Ishikawa (cell line): ENCODE measurements around the gene DIPK1C.

Experiments used
- CEBPB ChIP-seq: IDR thresholded peaks from 2 replicates; pipeline ENCODE4 v1.6.1; 2012
- CREB1 ChIP-seq: IDR thresholded peaks from 2 replicates; pipeline ENCODE4 v1.6.1; 2012; ENCODE audit warnings: low read depth
- EGR1 ChIP-seq: IDR thresholded peaks from 2 replicates; pipeline ENCODE4 v1.6.1; 2012
- EP300 ChIP-seq: IDR thresholded peaks from 2 replicates; pipeline ENCODE4 v1.6.1; 2012; ENCODE audit warnings: borderline replicate concordance
- FOXM1 ChIP-seq: IDR thresholded peaks from 2 replicates; pipeline ENCODE4 v1.6.1; 2012; ENCODE audit warnings: low read depth, borderline replicate concordance
- NFIC ChIP-seq: IDR thresholded peaks from 2 replicates; pipeline ENCODE4 v1.6.1; 2012
- RAD21 ChIP-seq: IDR thresholded peaks from 2 replicates; pipeline ENCODE4 v1.6.1; 2012; ENCODE audit warnings: low read depth
- TAF1 ChIP-seq: IDR thresholded peaks from 2 replicates; pipeline ENCODE4 v1.6.1; 2012; ENCODE audit warnings: low read depth, mild to moderate bottlenecking
- TCF12 ChIP-seq: IDR thresholded peaks from 2 replicates; pipeline ENCODE4 v1.6.1; 2012; ENCODE audit warnings: low read depth
- TEAD4 ChIP-seq: IDR thresholded peaks from 2 replicates; pipeline ENCODE4 v1.6.1; 2012
- YY1 ChIP-seq: IDR thresholded peaks from 2 replicates; pipeline ENCODE4 v1.6.1; 2012; ENCODE audit warnings: low read depth
- ZBTB7A ChIP-seq: IDR thresholded peaks from 2 replicates; pipeline ENCODE4 v1.6.1; 2012; ENCODE audit warnings: low read depth
- TF ChIP-seq, protein P1 (sequence below): IDR thresholded peaks from 2 replicates; pipeline ENCODE4 v1.6.1; 2012; ENCODE audit warnings: low read depth, mild to moderate bottlenecking
- TF ChIP-seq, protein P2 (sequence below): IDR thresholded peaks from 2 replicates; pipeline ENCODE4 v1.6.1; 2012
- TF ChIP-seq, protein P3 (sequence below): IDR thresholded peaks from 2 replicates; pipeline ENCODE4 v1.6.1; 2012

The DIPK1C gene

DNA sequence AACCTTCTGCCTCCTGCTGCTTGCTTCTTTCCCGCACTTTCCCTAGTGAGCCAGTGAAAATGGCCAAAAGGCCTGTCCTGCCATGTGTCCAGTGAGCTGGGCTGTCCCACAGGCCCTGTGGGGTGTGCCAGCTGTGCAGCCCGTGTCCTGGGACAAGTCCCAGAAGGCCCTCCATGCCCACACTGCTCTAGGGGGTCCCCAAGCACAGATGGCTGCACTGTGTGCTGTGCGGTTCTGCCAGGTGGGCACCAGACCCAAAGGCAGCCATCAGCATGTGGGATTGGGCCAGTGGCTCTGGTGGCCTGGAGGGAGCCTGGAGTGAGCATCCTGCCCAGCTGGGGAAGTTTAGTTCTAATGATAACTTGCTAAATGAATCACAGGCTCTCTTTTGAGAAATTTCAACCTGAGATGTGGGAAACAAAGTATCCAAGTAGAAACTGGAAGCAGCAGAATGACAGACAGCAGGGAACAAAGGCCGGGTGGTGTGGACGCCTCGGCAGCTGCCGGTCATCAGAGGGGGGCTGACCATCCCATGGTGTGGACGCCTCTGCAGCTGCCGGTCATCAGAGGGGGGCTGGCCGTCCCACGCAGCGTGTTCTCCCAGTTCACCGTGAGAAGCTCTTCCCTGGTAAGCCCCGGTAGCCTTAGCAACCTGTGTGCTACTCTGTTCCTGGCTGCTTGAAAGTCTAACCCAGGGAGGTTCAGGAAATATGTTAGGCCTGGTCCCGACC is 29.2 kb upstream of the DIPK1C start:
- no peak for TF ChIP-seq FOXM1
- TF ChIP-seq TCF12, result no peak
- TF ChIP-seq, protein P1, sequence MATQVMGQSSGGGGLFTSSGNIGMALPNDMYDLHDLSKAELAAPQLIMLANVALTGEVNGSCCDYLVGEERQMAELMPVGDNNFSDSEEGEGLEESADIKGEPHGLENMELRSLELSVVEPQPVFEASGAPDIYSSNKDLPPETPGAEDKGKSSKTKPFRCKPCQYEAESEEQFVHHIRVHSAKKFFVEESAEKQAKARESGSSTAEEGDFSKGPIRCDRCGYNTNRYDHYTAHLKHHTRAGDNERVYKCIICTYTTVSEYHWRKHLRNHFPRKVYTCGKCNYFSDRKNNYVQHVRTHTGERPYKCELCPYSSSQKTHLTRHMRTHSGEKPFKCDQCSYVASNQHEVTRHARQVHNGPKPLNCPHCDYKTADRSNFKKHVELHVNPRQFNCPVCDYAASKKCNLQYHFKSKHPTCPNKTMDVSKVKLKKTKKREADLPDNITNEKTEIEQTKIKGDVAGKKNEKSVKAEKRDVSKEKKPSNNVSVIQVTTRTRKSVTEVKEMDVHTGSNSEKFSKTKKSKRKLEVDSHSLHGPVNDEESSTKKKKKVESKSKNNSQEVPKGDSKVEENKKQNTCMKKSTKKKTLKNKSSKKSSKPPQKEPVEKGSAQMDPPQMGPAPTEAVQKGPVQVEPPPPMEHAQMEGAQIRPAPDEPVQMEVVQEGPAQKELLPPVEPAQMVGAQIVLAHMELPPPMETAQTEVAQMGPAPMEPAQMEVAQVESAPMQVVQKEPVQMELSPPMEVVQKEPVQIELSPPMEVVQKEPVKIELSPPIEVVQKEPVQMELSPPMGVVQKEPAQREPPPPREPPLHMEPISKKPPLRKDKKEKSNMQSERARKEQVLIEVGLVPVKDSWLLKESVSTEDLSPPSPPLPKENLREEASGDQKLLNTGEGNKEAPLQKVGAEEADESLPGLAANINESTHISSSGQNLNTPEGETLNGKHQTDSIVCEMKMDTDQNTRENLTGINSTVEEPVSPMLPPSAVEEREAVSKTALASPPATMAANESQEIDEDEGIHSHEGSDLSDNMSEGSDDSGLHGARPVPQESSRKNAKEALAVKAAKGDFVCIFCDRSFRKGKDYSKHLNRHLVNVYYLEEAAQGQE, result no peak
- no peak for TF ChIP-seq NFIC
- TF ChIP-seq TEAD4, result no peak
- TF ChIP-seq RAD21, result no peak
- no peak for TF ChIP-seq EGR1

DNA sequence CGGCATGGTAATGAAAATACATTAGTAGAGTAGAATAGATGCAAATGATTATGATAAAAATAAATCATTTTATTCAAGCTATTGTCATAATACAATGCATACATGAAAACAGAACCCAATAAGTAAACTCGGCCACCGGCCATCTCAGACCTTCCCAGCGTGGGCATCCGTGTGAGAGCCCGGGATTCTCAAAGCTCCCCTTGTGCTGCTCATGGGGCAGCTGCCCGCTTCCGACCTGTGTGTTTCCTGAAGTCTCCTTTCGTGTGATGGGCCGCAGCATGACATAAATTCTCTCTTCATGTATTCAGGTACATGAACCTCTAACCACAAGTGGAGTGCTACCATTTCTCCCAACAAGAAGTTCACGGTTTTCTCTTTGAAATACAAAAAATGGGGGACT is 25.6 kb upstream of the DIPK1C start:
- TF ChIP-seq TCF12, result no peak
- TF ChIP-seq ZBTB7A, result no peak
- no peak for TF ChIP-seq NFIC
- no peak for TF ChIP-seq TEAD4
- TF ChIP-seq TAF1, result no peak
- no peak for TF ChIP-seq RAD21
- TF ChIP-seq YY1, result no peak

DNA sequence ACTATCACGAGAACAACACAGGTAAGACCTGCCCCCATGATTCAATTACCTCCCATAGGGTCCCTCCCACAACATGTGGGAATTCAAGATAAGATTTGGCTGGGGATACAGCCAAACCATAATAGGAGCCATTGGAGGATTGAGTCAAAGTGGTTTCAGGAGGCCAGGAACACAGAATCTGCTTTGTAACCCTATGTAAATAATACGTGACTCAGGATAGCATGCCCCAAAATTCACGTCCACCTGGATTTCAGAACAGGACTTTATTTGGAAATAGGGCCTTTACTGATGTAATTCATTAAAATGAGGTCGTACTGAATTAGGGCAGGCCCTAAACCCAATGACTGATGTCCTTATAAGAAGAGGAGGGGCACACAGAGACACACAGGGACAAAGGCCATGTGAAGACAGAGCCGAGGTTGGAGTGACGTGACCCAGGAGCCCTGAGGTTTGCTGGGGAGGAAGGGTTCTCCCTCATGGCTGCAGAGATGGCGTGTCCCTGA is 23.1 kb upstream of the DIPK1C start:
- TF ChIP-seq TCF12 (no peak), NFIC (no peak), CEBPB (no peak), CREB1 (no peak), EP300 (no peak), FOXM1 (no peak), TEAD4 (no peak), TAF1 (no peak), ZBTB7A (no peak), RAD21 (no peak), EGR1 (no peak)
- TF ChIP-seq, protein P2, sequence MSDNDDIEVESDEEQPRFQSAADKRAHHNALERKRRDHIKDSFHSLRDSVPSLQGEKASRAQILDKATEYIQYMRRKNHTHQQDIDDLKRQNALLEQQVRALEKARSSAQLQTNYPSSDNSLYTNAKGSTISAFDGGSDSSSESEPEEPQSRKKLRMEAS, result no peak
- TF ChIP-seq, protein P1, result no peak

DNA sequence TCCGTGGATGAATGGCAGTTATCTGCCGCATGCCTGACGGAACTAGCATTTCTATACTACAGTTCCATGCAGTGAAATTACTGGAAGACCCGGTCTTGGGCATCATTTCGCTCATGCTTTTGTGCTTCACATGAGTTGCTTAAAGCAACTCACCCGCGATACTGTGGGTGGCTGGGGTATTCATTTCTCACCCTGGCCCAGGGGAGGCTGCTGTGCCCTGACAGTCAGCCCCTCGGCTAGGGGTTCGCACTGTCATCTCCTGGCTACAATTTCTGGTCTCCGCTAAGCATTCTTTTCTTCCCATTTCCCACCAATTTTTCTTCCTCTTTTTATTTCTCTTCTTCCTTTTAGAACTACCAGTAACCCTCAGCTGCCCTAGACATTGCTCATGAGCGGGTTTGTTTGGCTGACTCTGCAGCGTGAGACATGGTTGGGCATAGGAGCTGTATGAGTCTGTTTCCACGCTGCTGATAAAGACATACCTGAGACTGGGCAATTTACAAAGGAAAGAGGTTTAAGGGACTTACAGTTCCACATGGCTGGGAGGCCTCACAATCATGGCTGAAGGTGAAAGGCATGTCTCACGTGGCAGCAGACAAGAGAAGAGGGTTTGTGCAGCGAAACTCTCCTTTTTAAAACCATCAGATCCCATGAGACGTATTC is 22.5 kb upstream of the DIPK1C start:
- no peak for TF ChIP-seq TCF12
- TF ChIP-seq TAF1, result no peak
- TF ChIP-seq ZBTB7A, result no peak
- TF ChIP-seq EGR1, result no peak
- no peak for TF ChIP-seq RAD21

DNA sequence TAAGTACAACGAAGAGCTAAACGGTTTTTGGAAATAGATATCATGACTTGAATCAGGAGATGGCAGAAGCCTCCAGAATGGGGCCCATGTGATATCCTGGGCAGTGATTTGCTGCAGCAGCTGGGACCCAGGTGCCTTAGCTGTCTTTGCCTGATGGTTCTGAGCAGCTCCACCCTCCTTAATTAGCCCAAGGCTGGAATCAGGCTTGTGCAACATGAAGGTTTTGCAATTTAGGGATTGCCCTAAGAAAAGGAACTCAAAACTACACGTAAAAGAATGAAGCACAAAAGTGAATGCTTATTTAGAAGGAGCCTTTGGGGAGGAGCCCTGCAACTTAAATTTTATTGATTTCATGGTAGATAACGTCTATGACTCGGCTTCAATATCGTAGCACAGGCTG is 21.8 kb upstream of the DIPK1C start:
- TF ChIP-seq CEBPB (no peak), TEAD4 (no peak), TCF12 (no peak), YY1 (no peak), CREB1 (no peak), ZBTB7A (no peak), TAF1 (no peak), RAD21 (no peak), EP300 (no peak), FOXM1 (no peak), NFIC (no peak), EGR1 (no peak)
- TF ChIP-seq, protein P2, result no peak
- TF ChIP-seq, protein P3, sequence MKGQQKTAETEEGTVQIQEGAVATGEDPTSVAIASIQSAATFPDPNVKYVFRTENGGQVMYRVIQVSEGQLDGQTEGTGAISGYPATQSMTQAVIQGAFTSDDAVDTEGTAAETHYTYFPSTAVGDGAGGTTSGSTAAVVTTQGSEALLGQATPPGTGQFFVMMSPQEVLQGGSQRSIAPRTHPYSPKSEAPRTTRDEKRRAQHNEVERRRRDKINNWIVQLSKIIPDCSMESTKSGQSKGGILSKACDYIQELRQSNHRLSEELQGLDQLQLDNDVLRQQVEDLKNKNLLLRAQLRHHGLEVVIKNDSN, result no peak
- TF ChIP-seq, protein P1, result no peak
